Measurements from ENCODE around the gene HOXC13. TPM values are rescaled to one million over a fixed set of nuclear protein-coding genes. Genes with fewer than 3 reads are reported as not detected.

HOXC13 gene
- total RNA-seq, 2 experiments from 2014 or later, result not detected

DNA sequence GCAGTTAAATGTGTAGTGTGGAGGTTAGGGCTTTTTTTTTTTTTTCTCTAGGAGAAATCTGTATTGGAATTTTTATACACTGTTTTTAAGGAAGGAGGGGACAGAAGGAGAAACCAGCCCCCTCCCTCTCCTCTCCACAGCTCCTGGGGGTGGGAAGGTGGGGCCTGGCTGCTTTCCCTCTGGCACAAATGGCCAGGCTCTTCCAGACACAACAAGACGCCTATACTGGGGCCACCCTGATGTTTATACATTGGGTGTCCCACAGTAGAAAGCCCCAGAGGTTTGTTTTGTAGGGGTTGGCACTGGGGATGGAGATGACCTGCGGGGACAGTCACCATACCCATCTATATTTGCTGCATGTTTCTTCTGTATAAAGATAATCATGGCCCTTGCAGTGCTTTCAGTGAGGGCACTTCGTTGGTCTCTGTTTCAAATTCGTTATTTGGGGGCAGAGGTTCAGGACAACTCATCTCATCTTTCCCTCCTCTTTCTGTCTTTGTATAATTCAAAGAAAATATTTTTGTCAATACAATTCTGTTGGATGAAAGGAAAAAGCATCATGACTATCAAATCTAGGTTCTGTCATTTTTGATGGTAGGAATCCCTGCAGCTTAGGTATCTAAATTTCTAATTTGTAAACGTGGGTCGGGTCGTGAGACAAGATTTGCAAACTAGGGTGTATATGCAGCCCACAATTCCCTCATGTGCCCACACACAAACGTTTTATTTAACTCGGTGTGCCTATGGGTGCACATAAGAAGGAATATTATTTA lies 38.4 kb downstream of the HOXC13 start:
- Mint-ChIP-seq H3K4me3 (no peak overlapping the region), H3K4me1 (ENCODE audit: low read depth) (peaks cover 22% of the 10 kb centered on the region), H3K27ac (no peak overlapping the region), H3K36me3 (peaks cover 8% of the 10 kb centered on the region), H3K27me3 (peaks cover 84% of the 10 kb centered on the region), H3K9me3 (no peaks in the 10 kb centered on the region)
- CTCF ChIA-PET, result interaction anchor here (0.7 to 1.8 kb wide), 3 partner anchors 8 to 11 kb away, joined by 3 to 5 read pairs (median 3); partner anchors contain the start of gene HOXC10
- intact Hi-C loops (cut with micrococcal nuclease), result no loop called here
- no peak for DNase-seq
- POLR2A ChIA-PET, result no interaction called here

DNA sequence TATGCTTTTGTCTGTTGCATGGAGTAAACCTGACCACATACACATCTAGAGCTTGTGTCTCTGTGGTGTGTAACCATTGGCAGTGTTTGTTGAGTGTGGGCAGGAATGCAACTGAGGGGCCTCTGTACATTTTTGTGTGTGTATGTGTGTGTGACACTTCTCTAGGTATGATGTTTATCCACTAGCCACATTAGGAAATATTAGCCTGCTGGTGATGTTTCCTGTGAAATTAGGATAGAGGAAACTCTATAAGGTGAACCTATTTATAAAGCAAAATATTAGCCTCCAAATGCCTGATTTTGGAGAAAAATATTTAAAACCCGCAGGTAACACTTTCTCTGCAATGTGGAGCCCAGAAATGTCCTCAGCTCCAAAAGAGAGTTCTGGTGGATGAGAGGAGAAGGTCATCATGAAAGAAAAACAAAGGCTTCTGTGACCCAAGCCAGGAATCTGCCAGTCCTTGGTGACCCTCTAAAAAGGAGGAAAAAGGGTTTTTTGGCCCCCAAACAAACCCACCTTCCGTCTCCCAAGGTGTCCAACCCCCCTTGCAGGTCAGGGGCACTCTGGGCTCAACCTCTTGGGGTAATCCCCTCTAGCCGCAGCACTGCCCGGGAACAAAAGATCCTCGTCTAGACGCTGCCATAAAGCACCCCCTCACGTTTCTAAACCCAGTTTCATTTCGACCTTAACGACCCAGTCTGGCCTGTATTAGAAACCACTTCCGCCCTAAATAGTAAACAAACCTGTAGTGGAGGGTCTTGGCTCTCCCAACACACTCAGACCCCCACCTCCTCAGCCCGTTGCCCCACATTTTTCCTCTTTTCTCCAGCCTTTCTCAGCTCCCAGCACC lies 39.2 kb downstream of the HOXC13 start:
- no peak overlapping the region for H3K4me3 Mint-ChIP-seq
- CTCF ChIA-PET, result no interaction called here
- H3K9me3 Mint-ChIP-seq, result no peaks in the 10 kb centered on the region
- intact Hi-C loops (cut with micrococcal nuclease), result no loop called here
- POLR2A ChIA-PET, result no interaction called here
- peaks cover 83% of the 10 kb centered on the region for H3K27me3 Mint-ChIP-seq
- H3K4me1 Mint-ChIP-seq (ENCODE audit: low read depth), result peaks cover 22% of the 10 kb centered on the region
- peaks cover 8% of the 10 kb centered on the region for H3K36me3 Mint-ChIP-seq
- no peak overlapping the region for H3K27ac Mint-ChIP-seq
- DNase-seq, result no peak

DNA sequence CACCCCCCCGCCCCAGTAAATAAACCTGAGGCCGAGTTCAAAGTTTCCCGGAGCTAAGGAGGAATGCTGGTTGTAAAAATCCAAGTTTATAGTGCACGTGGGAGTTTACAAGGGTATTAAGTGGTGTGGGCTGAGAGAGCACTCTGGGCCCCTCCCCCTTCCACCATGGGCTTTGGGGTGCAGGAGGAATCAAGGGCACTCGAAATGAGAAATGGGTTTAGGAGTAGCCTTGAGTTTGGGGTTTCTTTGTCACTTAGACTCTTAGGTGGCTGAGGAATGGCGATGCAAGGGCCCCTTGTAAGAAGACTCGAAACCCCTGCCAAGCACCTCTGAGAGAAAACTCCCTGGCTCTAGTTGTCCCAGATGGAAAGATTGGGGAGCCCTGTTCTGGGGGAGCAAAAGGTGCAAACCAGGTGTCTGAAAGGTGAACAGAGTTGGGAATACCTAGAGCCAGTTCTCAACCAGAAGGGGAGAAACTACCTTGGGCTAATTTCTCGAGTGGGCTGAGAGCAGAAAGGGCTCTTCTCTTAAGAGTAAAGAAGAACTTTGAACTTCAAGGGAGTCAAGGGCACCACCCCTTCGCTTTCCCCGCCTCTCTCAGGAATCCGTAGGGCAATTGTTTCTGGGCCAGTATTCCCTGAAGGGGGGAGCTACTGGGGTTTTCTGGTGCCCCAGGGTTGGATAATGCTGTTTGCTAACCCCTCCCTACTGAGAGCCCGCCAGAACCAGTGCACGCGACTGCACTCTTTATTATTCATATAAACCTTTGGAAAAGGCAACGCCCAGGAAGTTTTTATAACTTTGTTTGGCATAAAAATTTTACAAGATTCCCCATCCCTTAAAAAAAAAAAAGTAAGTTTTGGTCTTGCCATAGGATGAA lies 40.1 kb downstream of the HOXC13 start:
- DNase-seq, result no peak
- CTCF ChIA-PET, result no interaction called here
- no peak overlapping the region for H3K4me3 Mint-ChIP-seq

DNA sequence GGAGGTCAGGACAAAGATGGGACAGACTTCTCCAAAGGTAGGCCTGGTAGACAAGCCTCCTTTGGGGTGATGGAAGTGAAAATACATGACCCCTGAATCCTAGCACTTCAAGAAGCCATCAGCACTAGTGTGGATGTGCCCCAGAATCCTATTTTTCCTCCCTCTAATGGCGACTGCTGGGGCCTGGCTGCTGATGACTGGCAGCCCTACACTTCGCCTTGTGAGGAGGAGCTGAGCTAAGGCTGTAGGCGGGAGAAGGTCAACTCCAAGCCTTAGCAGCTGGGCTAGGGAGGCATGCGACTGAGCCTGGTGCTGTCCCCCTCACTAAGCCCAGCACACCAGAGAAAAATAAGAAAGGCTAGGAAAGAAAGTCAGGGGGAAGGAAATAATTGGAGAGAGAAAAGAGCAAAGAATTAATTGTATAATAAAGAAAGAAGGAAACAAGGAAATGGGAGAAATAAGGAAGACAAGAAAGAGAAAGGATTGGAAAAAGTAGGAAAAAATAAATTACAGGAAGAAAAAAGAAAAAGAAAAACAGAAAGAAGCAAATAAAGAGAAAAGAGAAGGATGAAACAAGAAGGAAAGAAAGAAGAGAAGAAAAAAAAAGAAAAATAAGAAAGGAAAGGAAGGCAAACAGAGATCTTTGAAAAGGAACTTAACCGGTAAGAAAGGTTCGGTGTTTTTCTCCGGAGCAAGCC lies 41.6 kb downstream of the HOXC13 start:
- POLR2A ChIA-PET, result no interaction called here
- intact Hi-C loops (cut with micrococcal nuclease), result loop anchor here (5.0 kb wide), 1 partner anchor 37 kb away; no protein-coding TSS in a partner anchor
- no peak overlapping the region for H3K4me3 Mint-ChIP-seq
- peaks cover 88% of the 10 kb centered on the region for H3K27me3 Mint-ChIP-seq
- no peaks in the 10 kb centered on the region for H3K9me3 Mint-ChIP-seq
- peaks cover 12% of the 10 kb centered on the region for H3K4me1 Mint-ChIP-seq (ENCODE audit: low read depth)
- H3K27ac Mint-ChIP-seq, result no peak overlapping the region
- peaks cover 6% of the 10 kb centered on the region for H3K36me3 Mint-ChIP-seq
- CTCF ChIA-PET, result interaction anchor here (0.7 to 1.5 kb wide), 4 partner anchors 8 to 227 kb away, joined by 3 to 4 read pairs (median 3); partner anchors contain the start of gene HOXC4
- DNase-seq, result no peak

More for the DNA sequence above, 40.1 kb downstream of the HOXC13 start:
- intact Hi-C loops (cut with micrococcal nuclease), result no loop called here
- Mint-ChIP-seq H3K27me3 (peaks cover 85% of the 10 kb centered on the region), H3K9me3 (no peaks in the 10 kb centered on the region), H3K4me1 (ENCODE audit: low read depth) (peaks cover 15% of the 10 kb centered on the region), H3K27ac (no peak overlapping the region), H3K36me3 (peaks cover 8% of the 10 kb centered on the region)
- POLR2A ChIA-PET, result no interaction called here

DNA sequence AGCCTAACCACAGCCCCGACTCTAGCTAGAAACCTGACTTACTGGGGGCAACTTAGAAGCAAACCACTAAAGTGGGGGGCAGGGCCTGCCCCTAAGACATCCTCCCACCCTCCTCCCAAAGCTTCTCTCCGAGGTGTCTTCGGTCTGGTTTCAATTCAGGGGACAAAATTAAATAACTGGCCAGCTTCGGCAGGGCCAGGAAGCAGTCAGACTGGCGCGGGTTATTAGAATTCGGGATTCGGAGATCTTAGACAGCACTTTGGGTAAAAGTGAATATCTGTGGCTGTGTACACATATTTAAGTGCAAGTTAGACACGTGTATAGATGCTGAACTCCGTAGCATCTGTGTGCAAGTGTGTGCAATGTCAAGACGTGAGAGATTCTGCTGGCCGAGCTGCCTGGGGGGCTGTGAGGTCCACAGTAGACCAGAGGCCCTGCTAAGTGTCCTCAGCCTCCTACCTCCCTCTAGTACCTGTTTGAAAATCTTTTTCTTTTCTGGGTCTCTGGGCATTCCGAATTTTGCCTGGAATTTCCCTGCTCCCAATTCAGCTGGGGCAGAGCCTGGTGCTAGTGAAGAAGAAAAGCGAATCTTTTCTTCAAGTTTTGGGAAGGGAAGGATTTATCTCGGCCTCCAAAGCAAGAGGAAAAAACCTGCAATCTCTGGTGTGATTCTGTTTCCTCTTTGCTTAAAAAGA lies 42.3 kb downstream of the HOXC13 start:
- intact Hi-C loops (cut with micrococcal nuclease), result loop anchor here (5.0 kb wide), 1 partner anchor 36 kb away; no protein-coding TSS in a partner anchor
- POLR2A ChIA-PET, result no interaction called here
- H3K9me3 Mint-ChIP-seq, result no peaks in the 10 kb centered on the region
- no peak overlapping the region for H3K4me3 Mint-ChIP-seq
- H3K27ac Mint-ChIP-seq, result no peak overlapping the region
- DNase-seq, result no peak
- H3K36me3 Mint-ChIP-seq, result no peaks in the 10 kb centered on the region
- H3K4me1 Mint-ChIP-seq (ENCODE audit: low read depth), result peaks cover 12% of the 10 kb centered on the region
- CTCF ChIA-PET, result interaction anchor here (0.6 to 1.5 kb wide), 5 partner anchors 8 to 227 kb away, joined by 3 to 4 read pairs (median 3); partner anchors contain the start of genes HOXC4 and HOXC9
- peaks cover 87% of the 10 kb centered on the region for H3K27me3 Mint-ChIP-seq

DNA sequence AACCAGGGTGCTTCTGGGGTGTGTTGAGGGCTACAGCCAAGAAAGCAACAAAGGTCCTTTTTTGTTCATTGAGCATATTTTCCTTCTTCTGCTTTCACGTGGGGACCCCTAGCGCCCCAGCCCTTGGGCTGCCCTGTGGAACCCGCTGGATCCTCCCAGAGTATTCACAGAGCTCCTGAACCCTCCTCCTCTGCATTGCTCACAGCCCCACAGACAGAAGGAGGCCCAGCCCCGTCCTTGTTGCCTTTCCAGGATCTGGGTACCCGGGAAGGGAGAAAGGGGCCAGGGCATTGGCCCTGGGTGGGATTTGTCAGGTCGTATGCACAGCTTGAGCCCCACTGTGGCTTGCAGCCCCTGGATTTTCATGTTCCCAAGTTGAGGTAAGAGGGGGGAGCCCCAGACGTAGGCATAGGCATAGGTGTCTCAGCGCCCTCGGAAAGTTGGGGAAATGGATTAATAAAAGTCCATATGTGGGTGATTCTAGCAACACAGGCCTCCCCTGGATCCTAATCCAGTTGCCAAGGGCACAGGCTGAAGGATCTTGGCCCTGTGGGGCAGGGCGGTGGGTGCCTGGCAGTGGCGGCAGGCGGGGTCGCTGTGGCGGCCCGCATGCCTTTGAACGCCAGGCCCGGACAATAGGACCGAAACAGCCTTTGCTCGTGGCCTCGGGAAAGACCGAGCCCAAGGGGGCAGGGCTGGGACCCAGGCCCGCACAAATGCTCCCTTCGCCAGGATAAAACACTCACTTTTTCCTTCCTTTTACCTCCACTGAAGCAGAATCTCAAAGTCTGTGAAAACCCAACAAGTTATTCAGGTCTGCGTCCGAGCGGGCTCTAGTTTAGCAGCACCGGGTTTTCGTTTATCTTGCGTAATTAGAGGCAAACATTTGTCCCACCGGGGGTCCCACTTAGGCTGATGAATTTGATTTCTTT lies 43.3 kb downstream of the HOXC13 start:
- intact Hi-C loops (cut with micrococcal nuclease), result loop anchor here (5.0 kb wide), 1 partner anchor 35 kb away; no protein-coding TSS in a partner anchor
- POLR2A ChIA-PET, result no interaction called here
- no peaks in the 10 kb centered on the region for H3K9me3 Mint-ChIP-seq
- DNase-seq, result no peak
- H3K27ac Mint-ChIP-seq, result no peak overlapping the region
- no peak overlapping the region for H3K4me3 Mint-ChIP-seq
- CTCF ChIA-PET, result interaction anchor here (1.5 kb wide), 1 partner anchor 24 kb away, joined by 4 read pairs; no protein-coding TSS in a partner anchor
- H3K27me3 Mint-ChIP-seq, result peaks cover 88% of the 10 kb centered on the region
- no peaks in the 10 kb centered on the region for H3K36me3 Mint-ChIP-seq
- H3K4me1 Mint-ChIP-seq (ENCODE audit: low read depth), result peaks cover 15% of the 10 kb centered on the region

DNA sequence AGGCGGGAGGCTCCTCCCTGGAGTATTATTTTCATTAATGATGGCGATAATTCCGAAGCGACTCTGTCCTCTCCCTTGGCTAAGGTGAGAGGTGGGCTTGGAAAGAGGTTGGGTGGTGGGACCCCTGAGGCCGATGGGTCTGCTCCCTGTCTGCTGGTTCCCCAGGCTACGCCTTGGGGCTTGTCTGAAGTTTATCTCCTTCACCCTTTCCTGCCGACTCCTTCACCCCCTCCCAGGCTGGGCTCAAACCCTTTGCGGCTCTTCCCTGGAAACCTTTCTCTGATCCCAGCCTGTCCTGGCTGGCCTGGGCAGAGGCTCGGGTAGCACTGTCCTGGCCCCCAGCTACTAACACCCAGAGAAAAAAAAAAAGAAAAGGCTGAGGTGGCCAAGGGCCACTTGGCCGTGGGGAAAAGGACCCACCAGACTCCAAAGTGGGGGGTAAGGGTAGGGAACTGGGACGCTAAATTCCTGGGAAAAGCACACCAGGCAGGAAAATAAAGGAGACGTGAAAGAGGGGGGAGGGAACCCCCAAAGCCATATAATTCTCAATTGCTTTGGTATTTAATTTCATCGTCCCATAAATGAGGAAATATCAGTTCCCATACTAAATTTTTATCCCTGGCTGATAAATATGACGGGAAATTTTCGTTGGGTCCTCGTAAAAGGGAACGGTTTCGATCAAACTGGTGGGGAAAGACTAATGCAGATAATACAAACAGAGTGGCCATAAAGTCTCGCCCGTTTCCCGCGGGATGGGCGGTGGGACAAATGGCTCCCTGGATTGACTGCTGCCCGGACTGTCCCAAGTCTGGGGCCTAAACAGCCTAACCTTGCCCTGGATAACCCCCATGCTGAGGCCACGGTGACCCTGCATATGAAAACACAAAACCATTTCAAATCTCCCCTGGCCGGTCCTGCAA lies 44.3 kb downstream of the HOXC13 start:
- H3K27ac Mint-ChIP-seq, result no peak overlapping the region
- CTCF ChIA-PET, result no interaction called here
- POLR2A ChIA-PET, result no interaction called here
- H3K36me3 Mint-ChIP-seq, result no peaks in the 10 kb centered on the region
- peaks cover 15% of the 10 kb centered on the region for H3K4me1 Mint-ChIP-seq (ENCODE audit: low read depth)
- no peaks in the 10 kb centered on the region for H3K9me3 Mint-ChIP-seq
- DNase-seq, result no peak
- intact Hi-C loops (cut with micrococcal nuclease), result loop anchor here (5.0 kb wide), 1 partner anchor 34 kb away; no protein-coding TSS in a partner anchor
- no peak overlapping the region for H3K4me3 Mint-ChIP-seq
- peaks cover 88% of the 10 kb centered on the region for H3K27me3 Mint-ChIP-seq

DNA sequence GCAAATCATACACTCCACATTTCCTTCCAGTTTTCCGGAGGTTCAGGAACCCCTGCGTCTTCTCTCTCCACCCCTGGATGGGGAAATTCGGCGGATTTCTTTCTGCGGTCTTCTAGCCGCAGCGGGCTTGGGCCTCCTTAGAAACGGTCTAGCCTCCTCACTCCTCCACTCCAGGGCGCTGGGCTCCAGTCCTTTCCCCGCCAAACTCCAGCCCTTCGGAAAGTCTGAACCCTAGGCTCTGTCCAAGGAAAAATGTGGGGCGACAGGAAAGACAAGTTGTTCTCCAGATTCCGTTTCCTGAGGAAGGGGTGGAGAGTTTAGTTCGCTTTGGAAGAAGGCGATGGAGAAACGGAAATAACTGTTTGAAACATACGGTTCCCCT lies 44.9 kb downstream of the HOXC13 start:
- no peaks in the 10 kb centered on the region for H3K36me3 Mint-ChIP-seq
- no peak overlapping the region for H3K27ac Mint-ChIP-seq
- H3K27me3 Mint-ChIP-seq, result peaks cover 89% of the 10 kb centered on the region
- H3K4me3 Mint-ChIP-seq, result no peak overlapping the region
- intact Hi-C loops (cut with micrococcal nuclease), result loop anchor here (5.0 kb wide), 1 partner anchor 34 kb away; no protein-coding TSS in a partner anchor
- POLR2A ChIA-PET, result no interaction called here
- H3K4me1 Mint-ChIP-seq (ENCODE audit: low read depth), result peaks cover 13% of the 10 kb centered on the region
- DNase-seq, result no peak
- CTCF ChIA-PET, result interaction anchor here (5.4 to 5.8 kb wide), 2 partner anchors 217 to 231 kb away, joined by 21 to 46 read pairs; no protein-coding TSS in a partner anchor
- H3K9me3 Mint-ChIP-seq, result no peaks in the 10 kb centered on the region

DNA sequence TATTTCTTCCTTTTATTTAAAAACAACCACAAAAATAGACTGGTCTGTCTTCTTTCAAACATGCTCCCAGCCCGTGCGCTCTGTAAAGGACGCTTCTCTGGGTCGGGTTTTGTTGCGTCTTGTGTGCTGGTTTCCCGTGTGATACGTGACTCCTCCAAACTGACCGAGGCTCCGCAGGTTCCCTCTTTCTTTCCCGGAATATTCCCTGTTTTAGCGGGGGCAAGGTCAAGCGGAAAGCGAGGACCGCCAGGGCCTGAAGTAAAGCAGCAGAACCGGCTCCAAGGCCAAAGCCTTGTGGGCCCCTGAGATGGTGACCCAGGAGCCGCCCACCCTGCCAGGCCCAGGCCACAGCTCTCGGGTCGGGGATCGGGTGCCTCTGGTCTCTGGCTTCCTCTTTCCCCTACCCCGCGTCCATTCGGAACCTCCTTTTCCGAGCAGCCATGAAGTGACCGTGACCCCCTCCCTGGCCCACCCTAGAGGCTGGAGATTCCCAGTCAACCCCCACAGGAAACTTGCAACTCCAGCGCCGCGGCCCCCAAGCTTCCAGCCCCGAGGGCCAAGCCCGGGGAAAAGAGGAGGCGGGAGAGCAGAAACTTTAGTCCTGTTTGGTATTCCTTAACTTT lies 45.4 kb downstream of the HOXC13 start:
- intact Hi-C loops (cut with micrococcal nuclease), result loop anchor here (5.0 kb wide), 1 partner anchor 33 kb away; no protein-coding TSS in a partner anchor
- no peak for DNase-seq
- no peak overlapping the region for H3K4me3 Mint-ChIP-seq
- CTCF ChIA-PET, result interaction anchor here (1.1 to 5.8 kb wide), 10 partner anchors 9 to 231 kb away, joined by 3 to 46 read pairs (median 12); partner anchors contain the start of genes HOXC8 and SMUG1
- peaks cover 87% of the 10 kb centered on the region for H3K27me3 Mint-ChIP-seq
- H3K27ac Mint-ChIP-seq, result no peak overlapping the region
- POLR2A ChIA-PET, result interaction anchor here (1.2 kb wide), 1 partner anchor 9 kb away, joined by 3 read pairs; no protein-coding TSS in a partner anchor
- H3K9me3 Mint-ChIP-seq, result no peaks in the 10 kb centered on the region
- H3K36me3 Mint-ChIP-seq, result no peaks in the 10 kb centered on the region
- peaks cover 15% of the 10 kb centered on the region for H3K4me1 Mint-ChIP-seq (ENCODE audit: low read depth)

Measured in activated CD4-positive, alpha-beta memory T cell treated with anti-CD3 and anti-CD28 coated beads for 36 hours (primary cell).